Effector CD4-positive, alpha-beta T cell (primary cell): ENCODE data around the gene FSTL4.

Experiments
- DNase-seq: peaks from one replicate; pipeline ENCODE4 v3.0.0-alpha.2; 2020

Gene FSTL4

GRCh38 chr5:133474851-133475590, 137.3 kb downstream of the FSTL4 start:
- no peak for DNase-seq

GRCh38 chr5:133473291-133473690, 139.1 kb downstream of the FSTL4 start:
- no peak for DNase-seq

GRCh38 chr5:133472829-133473228, 139.5 kb downstream of the FSTL4 start:
- no peak for DNase-seq

- no peak for DNase-seq
These were observed 140.6 kb downstream of the FSTL4 start for GRCh38 chr5:133471699-133472098.

GRCh38 chr5:133470841-133471240, 141.5 kb downstream of the FSTL4 start:
- no peak for DNase-seq

- DNase-seq = no peak
These were observed 142.5 kb downstream of the FSTL4 start for GRCh38 chr5:133469846-133470245.

GRCh38 chr5:133469252-133469651, 143.1 kb downstream of the FSTL4 start:
- DNase-seq = no peak

GRCh38 chr5:133468596-133468995, 143.7 kb downstream of the FSTL4 start:
- no peak for DNase-seq

GRCh38 chr5:133467826-133468463, 144.4 kb downstream of the FSTL4 start:
- DNase-seq = no peak

- DNase-seq = no peak
These were observed 145.0 kb downstream of the FSTL4 start for GRCh38 chr5:133467335-133467779.

- DNase-seq = no peak
These were observed 145.6 kb downstream of the FSTL4 start for GRCh38 chr5:133466556-133467334.

- DNase-seq = no peak
These were observed 148.3 kb downstream of the FSTL4 start for GRCh38 chr5:133464013-133464412.

GRCh38 chr5:133461796-133462516, 150.4 kb downstream of the FSTL4 start:
- DNase-seq = no peak

GRCh38 chr5:133460172-133460758, 152.1 kb downstream of the FSTL4 start:
- DNase-seq = no peak

GRCh38 chr5:133459474-133460160, 152.7 kb downstream of the FSTL4 start:
- DNase-seq = no peak

GRCh38 chr5:133458435-133458834, 153.9 kb downstream of the FSTL4 start:
- no peak for DNase-seq

- no peak for DNase-seq
These were observed 154.6 kb downstream of the FSTL4 start for GRCh38 chr5:133457439-133458355.

- DNase-seq = no peak
These were observed 155.4 kb downstream of the FSTL4 start for GRCh38 chr5:133456933-133457402.

GRCh38 chr5:133455676-133456075, 156.7 kb downstream of the FSTL4 start:
- DNase-seq = no peak

GRCh38 chr5:133454442-133454841, 157.9 kb downstream of the FSTL4 start:
- DNase-seq = no peak

- DNase-seq = no peak
These were observed 158.5 kb downstream of the FSTL4 start for GRCh38 chr5:133453831-133454230.
